Measurements from ENCODE around the gene SLC5A1. TPM values are rescaled to one million over a fixed set of nuclear protein-coding genes. Genes with fewer than 3 reads are reported as not detected.

SLC5A1 gene
- total RNA-seq, 1 experiment from 2014 or later = 0.03 TPM

- no peaks in the 10 kb centered on the region for H3K36me3 ChIP-seq (ENCODE audit: control insufficient read depth, insufficient read depth, low read length)
- H3K27me3 ChIP-seq (ENCODE audit: control insufficient read depth, insufficient read depth, low read length) = no peaks in the 10 kb centered on the region
- ChIA-PET POLR2A (interaction anchor here (0.6 kb wide), 1 partner anchor 975 kb away, joined by 18 read pairs; no protein-coding TSS in a partner anchor), CTCF (no interaction called here)
- intact Hi-C loops (cut with micrococcal nuclease; ENCODE audit: unreplicated experiment) = no loop called here
- H3K9me3 ChIP-seq (ENCODE audit: control insufficient read depth, insufficient read depth, low read depth, low read length) = no peaks in the 10 kb centered on the region
- ATAC-seq = no peak
- H3K4me1 ChIP-seq (ENCODE audit: control insufficient read depth, insufficient read depth, low read length) = no peaks in the 10 kb centered on the region
- no peak for TF ChIP-seq REST (IDR thresholded peaks at IDR 0.05; ENCODE audit: insufficient read depth in 1 of 2, low read depth in 2 of 2, low read length in 1 of 2)
- no peak for TF ChIP-seq TCF7L2 (IDR thresholded peaks at IDR 0.05; ENCODE audit: low read depth, low read length)
- no peak for TF ChIP-seq CTCF (IDR thresholded peaks at IDR 0.05)
- TF ChIP-seq SIN3A (IDR thresholded peaks at IDR 0.05; ENCODE audit: borderline replicate concordance, insufficient read depth, low read depth, low read length) = no peak
- no peak for TF ChIP-seq POLR2AphosphoS5 (IDR thresholded peaks at IDR 0.05; ENCODE audit: low read depth, low read length)
- DNase-seq (ENCODE audit: low read depth, low spot score) = no peak
- H3K27ac ChIP-seq (ENCODE audit: low read length) = no peak overlapping the region
- BruUV-seq (replicated peaks) = no TSS peak
- in situ Hi-C loops (cut with HindIII; ENCODE audit: low pct_unique_long_range_greater_than_20kb, low sequenced_read_pairs) = no loop called here
- H3K4me3 ChIP-seq (ENCODE audit: low read depth in 2 of 2, low read length in 2 of 2) = no peak overlapping the region
These were observed 16.4 kb downstream of the SLC5A1 start for GRCh38 chr22:32059426-32059825.

GRCh38 chr22:32063701-32064100 lies 20.6 kb downstream of the SLC5A1 start:
- TF ChIP-seq POLR2AphosphoS5 (IDR thresholded peaks at IDR 0.05; ENCODE audit: low read depth, low read length) (no peak), SIN3A (IDR thresholded peaks at IDR 0.05; ENCODE audit: borderline replicate concordance, insufficient read depth, low read depth, low read length) (no peak), CTCF (IDR thresholded peaks at IDR 0.05) (no peak), TCF7L2 (IDR thresholded peaks at IDR 0.05; ENCODE audit: low read depth, low read length) (no peak), REST (IDR thresholded peaks at IDR 0.05; ENCODE audit: insufficient read depth in 1 of 2, low read depth in 2 of 2, low read length in 1 of 2) (no peak)
- intact Hi-C loops (cut with micrococcal nuclease; ENCODE audit: unreplicated experiment) = no loop called here
- POLR2A ChIA-PET = no interaction called here
- no peak overlapping the region for H3K27ac ChIP-seq (ENCODE audit: low read length)
- H3K4me3 ChIP-seq (ENCODE audit: low read depth in 2 of 2, low read length in 2 of 2) = no peak overlapping the region
- in situ Hi-C loops (cut with HindIII; ENCODE audit: low pct_unique_long_range_greater_than_20kb, low sequenced_read_pairs) = no loop called here
- H3K36me3 ChIP-seq (ENCODE audit: control insufficient read depth, insufficient read depth, low read length) = no peaks in the 10 kb centered on the region
- H3K27me3 ChIP-seq (ENCODE audit: control insufficient read depth, insufficient read depth, low read length) = peaks cover 3% of the 10 kb centered on the region; the same call in 1 of the 2 replicates
- no peak for ATAC-seq
- BruUV-seq (replicated peaks) = no TSS peak
- DNase-seq (ENCODE audit: low read depth, low spot score) = no peak
- no peaks in the 10 kb centered on the region for H3K9me3 ChIP-seq (ENCODE audit: control insufficient read depth, insufficient read depth, low read depth, low read length)
- CTCF ChIA-PET = no interaction called here
- no peaks in the 10 kb centered on the region for H3K4me1 ChIP-seq (ENCODE audit: control insufficient read depth, insufficient read depth, low read length)
